ENCODE data around the gene PPP2R2D.

- no peak for TF ChIP-seq CTCF (IDR thresholded peaks at IDR 0.05)
- no peak for TF ChIP-seq ZFX (IDR thresholded peaks at IDR 0.05; ENCODE audit: borderline replicate concordance)
Measured at GRCh38 chr10:131978366-131978765, 77.6 kb downstream of the PPP2R2D start.

Data from 22Rv1 (cell line).